CD4-positive, alpha-beta T cell (primary cell): ENCODE data around the gene RARS2. TPM values are rescaled to one million over a fixed set of nuclear protein-coding genes. Genes with fewer than 3 reads are reported as not detected.
"Not testable (repeated sequence)": the region's sequence is repeated elsewhere in the genome, so short reads cannot be mapped to it uniquely, and the experiment has no call there.

Source experiments
- ATAC-seq: fragments of 200-7000 bp; cut with Tn5 transposase; one replicate; pipeline ENCODE4 v1.10.0; 2022; ENCODE audit warnings: mild to moderate bottlenecking; ENCODE audit not compliant: poor library complexity
- CTCF ChIA-PET: fragments of 350-600 bp; sonication (Branson Sonifier 250); formaldehyde crosslinking; loops from one replicate; lab custom pipeline; 2021; ENCODE audit warnings: antibody characterized with exemption, inconsistent platforms; lab: Charles Lee
- POLR2A ChIA-PET: fragments of 350-600 bp; sonication (Branson Sonifier 250); formaldehyde crosslinking; loops from one replicate; lab custom pipeline; 2021; ENCODE audit warnings: antibody characterized with exemption, inconsistent platforms; lab: Charles Lee
- DNase-seq, 14 experiments: peaks; one replicate each; pipeline ENCODE4 v3.0.0-alpha.2; 2013 to 2020; ENCODE audit warnings: mixed read lengths in 2 of 14
- H3K27ac ChIP-seq, 2 donors: one replicate each; pipeline versions ENCODE4 v1.5.1 to v1.7.0; 2013; ENCODE audit warnings: low read length in 2 of 2, low read depth in 1 of 2, mild to moderate bottlenecking in 1 of 2
- H3K27me3 ChIP-seq, 2 experiments: 1 replicate in 1 of 2; 2 replicates in 1 of 2; pipeline versions ENCODE4 v1.6.1 to v1.7.0; 2013; ENCODE audit warnings: low read length in 2 of 2, control low read depth in 1 of 2, mild to moderate bottlenecking in 1 of 2, moderate library complexity in 1 of 2; ENCODE audit not compliant: insufficient read depth in 2 of 2, control insufficient read depth in 1 of 2
- H3K36me3 ChIP-seq: one replicate; pipeline ENCODE4 v1.6.1; 2013; ENCODE audit warnings: low read length, control low read depth; ENCODE audit not compliant: insufficient read depth
- H3K4me1 ChIP-seq: one replicate; pipeline ENCODE4 v1.6.1; 2013; ENCODE audit warnings: low read length, control low read depth; ENCODE audit not compliant: insufficient read depth
- H3K4me3 ChIP-seq: one replicate; pipeline ENCODE4 v1.5.1; 2013; ENCODE audit warnings: mild to moderate bottlenecking, low read length, moderate library complexity
- H3K9me3 ChIP-seq, 2 experiments: 1 replicate in 1 of 2; 2 replicates in 1 of 2; pipeline versions ENCODE4 v1.6.1 to v1.7.0; 2013; ENCODE audit warnings: low read length in 2 of 2, mild to moderate bottlenecking in 2 of 2, control low read depth in 1 of 2, moderate library complexity in 1 of 2; ENCODE audit not compliant: control insufficient read depth in 1 of 2, insufficient read depth in 1 of 2
- H3K27ac Mint-ChIP-seq: one replicate; pipeline ENCODE4 v1.8.0; 2020; ENCODE audit warnings: mixed read lengths
- H3K27me3 Mint-ChIP-seq: one replicate; pipeline ENCODE4 v1.8.0; 2021; ENCODE audit warnings: mixed read lengths
- H3K36me3 Mint-ChIP-seq: one replicate; pipeline ENCODE4 v1.8.0; 2021; ENCODE audit warnings: low read depth, mixed read lengths
- H3K4me1 Mint-ChIP-seq: one replicate; pipeline ENCODE4 v1.8.0; 2021; ENCODE audit warnings: low read depth, mixed read lengths
- H3K4me3 Mint-ChIP-seq: one replicate; pipeline ENCODE4 v1.8.0; 2020; ENCODE audit warnings: mild to moderate bottlenecking, mixed read lengths
- H3K9me3 Mint-ChIP-seq: one replicate; pipeline ENCODE4 v1.8.0; 2020; ENCODE audit warnings: mixed read lengths
- intact Hi-C, 2 experiments: fragments of 100-400 bp; cut with DNase I in 1 of 2; cut with micrococcal nuclease in 1 of 2; formaldehyde crosslinking; loops; one replicate each; pipeline versions ENCODE4 v1.15.1 to v1.9.0; 2023 to 2025; cut with DNase I, micrococcal nuclease
- total RNA-seq, 174 experiments: library from RNA in 2 of 174; stranded (reverse) in 2 of 174; gene quantifications; one replicate each; pipeline ENCODE4 v1.2.3 and lab custom pipeline; 2021 to 2026
- TF ChIP-seq, protein P1 (sequence below): fragments of 200-600 bp; IDR thresholded peaks from one replicate; pipeline ENCODE4 v1.8.0; 2022; ENCODE audit warnings: antibody characterized with exemption, mild to moderate bottlenecking

The RARS2 gene
- total RNA-seq, 2 experiments from 2014 or later: 21.9 to 22.4 TPM

DNA sequence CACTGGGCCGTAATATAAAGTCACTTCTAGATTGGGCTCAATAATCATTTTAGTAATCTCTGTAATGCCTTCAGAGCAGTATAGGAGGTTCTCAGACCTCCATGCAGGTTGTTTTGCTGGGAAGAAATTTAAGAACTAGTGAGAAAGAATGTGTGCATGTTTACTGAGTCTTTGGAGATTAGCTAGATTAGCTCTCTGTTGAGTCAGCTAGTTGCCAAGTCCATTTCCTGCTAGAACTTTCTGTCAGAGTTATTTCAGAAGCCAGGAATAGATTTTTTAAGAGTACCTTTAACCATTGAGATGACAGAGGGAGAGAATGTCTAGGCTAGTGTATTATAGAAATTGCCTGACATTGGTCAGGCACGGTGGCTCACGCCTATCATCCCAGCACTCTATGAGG, 33.5 kb upstream of the RARS2 start:
- H3K9me3 ChIP-seq: no peaks in the 10 kb centered on the region
- H3K36me3 ChIP-seq: peaks cover 14% of the 10 kb centered on the region
- no peak for DNase-seq
- TF ChIP-seq, protein P1, sequence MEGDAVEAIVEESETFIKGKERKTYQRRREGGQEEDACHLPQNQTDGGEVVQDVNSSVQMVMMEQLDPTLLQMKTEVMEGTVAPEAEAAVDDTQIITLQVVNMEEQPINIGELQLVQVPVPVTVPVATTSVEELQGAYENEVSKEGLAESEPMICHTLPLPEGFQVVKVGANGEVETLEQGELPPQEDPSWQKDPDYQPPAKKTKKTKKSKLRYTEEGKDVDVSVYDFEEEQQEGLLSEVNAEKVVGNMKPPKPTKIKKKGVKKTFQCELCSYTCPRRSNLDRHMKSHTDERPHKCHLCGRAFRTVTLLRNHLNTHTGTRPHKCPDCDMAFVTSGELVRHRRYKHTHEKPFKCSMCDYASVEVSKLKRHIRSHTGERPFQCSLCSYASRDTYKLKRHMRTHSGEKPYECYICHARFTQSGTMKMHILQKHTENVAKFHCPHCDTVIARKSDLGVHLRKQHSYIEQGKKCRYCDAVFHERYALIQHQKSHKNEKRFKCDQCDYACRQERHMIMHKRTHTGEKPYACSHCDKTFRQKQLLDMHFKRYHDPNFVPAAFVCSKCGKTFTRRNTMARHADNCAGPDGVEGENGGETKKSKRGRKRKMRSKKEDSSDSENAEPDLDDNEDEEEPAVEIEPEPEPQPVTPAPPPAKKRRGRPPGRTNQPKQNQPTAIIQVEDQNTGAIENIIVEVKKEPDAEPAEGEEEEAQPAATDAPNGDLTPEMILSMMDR: no peak
- ChIA-PET CTCF (no interaction called here), POLR2A (no interaction called here)
- no peak overlapping the region for H3K27ac Mint-ChIP-seq
- H3K4me3 ChIP-seq: no peak overlapping the region
- no peaks in the 10 kb centered on the region for H3K27me3 ChIP-seq
- H3K9me3 Mint-ChIP-seq: no peaks in the 10 kb centered on the region
- H3K4me3 Mint-ChIP-seq: no peak overlapping the region
- no peaks in the 10 kb centered on the region for H3K27me3 Mint-ChIP-seq
- ATAC-seq: no peak
- no peak overlapping the region for H3K27ac ChIP-seq
- intact Hi-C loops: no loop called here
- H3K36me3 Mint-ChIP-seq: peaks cover 81% of the 10 kb centered on the region
- H3K4me1 ChIP-seq: no peaks in the 10 kb centered on the region
- no peaks in the 10 kb centered on the region for H3K4me1 Mint-ChIP-seq

DNA sequence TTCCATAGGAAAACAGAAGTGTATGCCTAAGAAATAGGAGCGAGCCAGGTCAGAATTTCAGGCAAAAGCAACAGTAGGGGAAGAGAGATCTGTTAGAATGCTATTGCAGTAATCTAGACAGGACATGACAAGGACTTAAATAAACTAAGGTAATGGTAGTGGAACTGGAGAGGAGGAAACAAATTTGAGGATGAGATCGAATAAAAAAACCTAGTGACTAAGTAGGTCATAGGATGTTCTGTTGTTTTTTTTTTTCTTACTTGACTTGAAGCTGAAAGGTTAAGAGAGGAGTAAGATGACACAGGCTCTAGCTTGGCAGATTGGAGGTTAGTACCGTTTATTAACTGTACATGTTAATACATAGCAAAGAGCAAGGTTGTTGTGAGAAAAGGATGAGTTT, 28.7 kb upstream of the RARS2 start:
- Histone ChIP-seq H3K4me3 (no peak overlapping the region), H3K27me3 (no peaks in the 10 kb centered on the region), H3K36me3 (peaks cover 14% of the 10 kb centered on the region), H3K27ac (no peak overlapping the region), H3K4me1 (no peaks in the 10 kb centered on the region), H3K9me3 (no peaks in the 10 kb centered on the region)
- CTCF ChIA-PET: no interaction called here
- Mint-ChIP-seq H3K27ac (no peak overlapping the region), H3K36me3 (peaks cover 85% of the 10 kb centered on the region), H3K4me3 (no peak overlapping the region), H3K9me3 (no peaks in the 10 kb centered on the region), H3K27me3 (no peaks in the 10 kb centered on the region), H3K4me1 (no peaks in the 10 kb centered on the region)
- DNase-seq (no peak), ATAC-seq (no peak)
- intact Hi-C loops: no loop called here
- POLR2A ChIA-PET: no interaction called here
- TF ChIP-seq, protein P1: no peak

DNA sequence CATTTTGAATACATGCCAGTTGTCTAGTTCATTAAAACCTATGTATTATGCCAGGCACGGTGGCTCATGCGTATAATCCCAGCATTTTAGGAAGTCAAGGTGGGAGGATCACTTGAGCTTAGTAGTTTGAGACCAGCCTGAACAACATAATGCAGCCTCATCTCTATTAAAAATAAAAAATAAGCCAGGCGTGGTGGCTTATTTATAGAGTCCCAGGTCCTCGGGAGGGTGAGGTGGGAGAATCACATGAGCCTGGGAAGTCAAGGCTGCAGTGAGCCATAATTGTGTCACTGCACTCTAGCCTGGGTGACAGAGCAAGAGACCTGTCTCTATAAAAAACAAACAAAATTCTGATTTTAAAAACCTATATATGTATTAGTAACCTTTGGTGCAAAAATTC, 27.6 kb upstream of the RARS2 start:
- H3K36me3 Mint-ChIP-seq: peaks cover 84% of the 10 kb centered on the region
- H3K36me3 ChIP-seq: peaks cover 14% of the 10 kb centered on the region
- H3K27ac ChIP-seq: no peak overlapping the region
- no peak overlapping the region for H3K27ac Mint-ChIP-seq
- no peak overlapping the region for H3K4me3 ChIP-seq
- no peak overlapping the region for H3K4me3 Mint-ChIP-seq
- no peaks in the 10 kb centered on the region for H3K27me3 ChIP-seq
- no peaks in the 10 kb centered on the region for H3K9me3 Mint-ChIP-seq
- ATAC-seq (no peak), DNase-seq (no peak)
- no peaks in the 10 kb centered on the region for H3K27me3 Mint-ChIP-seq
- ChIA-PET POLR2A (interaction anchor here (1.3 kb wide), 1 partner anchor 10 kb away, joined by 3 read pairs; no protein-coding TSS in a partner anchor), CTCF (no interaction called here)
- TF ChIP-seq, protein P1: no peak
- H3K4me1 Mint-ChIP-seq: no peaks in the 10 kb centered on the region
- H3K9me3 ChIP-seq: no peaks in the 10 kb centered on the region
- no peaks in the 10 kb centered on the region for H3K4me1 ChIP-seq
- intact Hi-C loops: no loop called here

DNA sequence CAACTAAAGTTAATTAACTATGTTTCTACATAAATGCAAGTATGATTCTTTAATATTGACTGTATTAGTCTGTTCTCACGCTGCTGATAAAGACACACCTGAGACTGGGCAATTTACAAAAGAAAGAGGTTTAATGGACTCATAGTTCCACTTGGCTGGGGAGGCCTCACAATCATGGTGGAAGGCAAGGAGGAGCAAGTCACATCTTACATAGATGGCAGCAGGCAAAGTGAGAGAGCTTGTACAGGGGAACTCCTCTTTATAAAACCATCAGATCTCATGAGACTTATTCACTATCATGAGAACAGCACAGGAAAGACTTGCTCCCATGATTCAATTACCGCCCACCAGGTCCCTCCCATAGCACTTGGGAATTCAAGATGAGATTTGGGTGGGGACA, 23.2 kb upstream of the RARS2 start:
- H3K4me1 Mint-ChIP-seq, ATAC-seq, H3K4me1 ChIP-seq, DNase-seq, H3K9me3 Mint-ChIP-seq, H3K27ac ChIP-seq, H3K27me3 Mint-ChIP-seq, H3K4me3 ChIP-seq, H3K27me3 ChIP-seq, CTCF ChIA-PET, H3K9me3 ChIP-seq, intact Hi-C loops, H3K27ac Mint-ChIP-seq, H3K4me3 Mint-ChIP-seq: not testable (repeated sequence)
- POLR2A ChIA-PET: interaction anchor here (0.6 kb wide), 1 partner anchor 347 kb away, joined by 3 read pairs; no protein-coding TSS in a partner anchor
- peaks cover 18% of the 10 kb centered on the region for H3K36me3 ChIP-seq
- H3K36me3 Mint-ChIP-seq: peaks cover 72% of the 10 kb centered on the region
